PC-9 (cell line): Measurements from ENCODE around the gene BLOC1S6. TPM values are rescaled to one million over a fixed set of nuclear protein-coding genes. Genes with fewer than 3 reads are reported as not detected.
"Not testable (repeated sequence)": the region's sequence is repeated elsewhere in the genome, so short reads cannot be mapped to it uniquely, and the experiment has no call there.

ENCODE experiments used
- BruUV-seq: library from RNA; stranded (reverse); fragments of 400-500 nt; replicated peaks from 2 replicates; lab custom pipeline; 2021; lab: Mats Ljungman, UMichigan
- CTCF ChIA-PET: fragments of 300-600 bp; sonication (Branson Sonifier 250); formaldehyde crosslinking; loops from one replicate; lab custom pipeline; 2022; ENCODE audit warnings: antibody characterized with exemption; lab: Charles Lee
- POLR2A ChIA-PET: fragments of 300-600 bp; sonication (Branson Sonifier 250); formaldehyde crosslinking; loops from one replicate; lab custom pipeline; 2022; ENCODE audit warnings: antibody characterized with exemption; ENCODE audit not compliant: unreplicated experiment; lab: Charles Lee
- DNase-seq, 2 experiments: peaks; one replicate each; pipeline versions ENCODE4 v3.0.0 to v3.0.0-alpha.2; 2015 to 2022; ENCODE audit warnings: mixed read lengths in 1 of 2
- H2AFZ ChIP-seq: fragments of 200-600 bp; sonication (generic); 2 replicates; pipeline ENCODE4 v1.8.1; 2017; ENCODE audit warnings: antibody characterized with exemption
- H3F3A ChIP-seq: fragments of 200-600 bp; sonication (generic); 2 replicates; pipeline ENCODE4 v1.8.1; 2017; ENCODE audit warnings: antibody characterized with exemption, mild to moderate bottlenecking, low read depth; ENCODE audit not compliant: insufficient read depth
- H3K27ac ChIP-seq: fragments of 200-600 bp; sonication (generic); 2 replicates; pipeline ENCODE4 v1.6.1; 2016; ENCODE audit warnings: mixed run types
- H3K27me3 ChIP-seq: fragments of 200-600 bp; sonication (generic); 2 replicates; pipeline ENCODE4 v1.6.1; 2016; ENCODE audit warnings: low read depth, mixed run types; ENCODE audit not compliant: insufficient read depth
- H3K36me3 ChIP-seq: fragments of 200-600 bp; sonication (generic); 2 replicates; pipeline ENCODE4 v1.6.1; 2016; ENCODE audit warnings: low read depth, mixed run types
- H3K4me1 ChIP-seq: fragments of 200-600 bp; sonication (generic); replicated peaks from 2 replicates; pipeline ENCODE4 v1.6.1; 2016; ENCODE audit warnings: mixed run types; ENCODE audit not compliant: insufficient read depth
- H3K4me2 ChIP-seq: fragments of 200-600 bp; sonication (generic); 2 replicates; pipeline ENCODE4 v1.6.1; 2017; ENCODE audit warnings: mixed run types
- H3K4me3 ChIP-seq: fragments of 200-600 bp; sonication (generic); 2 replicates; pipeline ENCODE4 v1.6.1; 2016; ENCODE audit warnings: mixed run types
- H3K79me2 ChIP-seq: fragments of 200-600 bp; sonication (generic); 2 replicates; pipeline ENCODE4 v1.6.1; 2017; ENCODE audit warnings: low read depth, mixed run types
- H3K9me2 ChIP-seq: fragments of 200-600 bp; sonication (generic); 2 replicates; pipeline ENCODE4 v1.8.1; 2017; ENCODE audit warnings: mild to moderate bottlenecking; ENCODE audit not compliant: insufficient read depth
- H3K9me3 ChIP-seq: fragments of 200-600 bp; sonication (generic); 2 replicates; pipeline ENCODE4 v1.8.1; 2016; ENCODE audit warnings: low read depth; ENCODE audit not compliant: insufficient read depth
- H4K20me1 ChIP-seq: fragments of 200-600 bp; sonication (generic); 2 replicates; pipeline ENCODE4 v1.8.1; 2017; ENCODE audit not compliant: insufficient read depth
- CTCF ChIP-seq: fragments of 200-600 bp; sonication (generic); conservative IDR thresholded peaks from 2 replicates; pipeline ENCODE4 v1.6.1; 2017; ENCODE audit warnings: mixed run types, antibody characterized with exemption, mild to moderate bottlenecking, moderate library complexity
- EZH2 ChIP-seq: fragments of 200-600 bp; sonication (generic); IDR thresholded peaks from 2 replicates; pipeline ENCODE4 v1.8.0; 2017; ENCODE audit warnings: antibody characterized with exemption, low read depth
- intact Hi-C: fragments of 100-400 bp; cut with micrococcal nuclease; formaldehyde crosslinking; loops from one replicate; pipeline ENCODE4 v1.10.0; 2022; ENCODE audit not compliant: unreplicated experiment
- total RNA-seq: library from RNA; stranded (reverse); gene quantifications from 2 replicates; pipeline ENCODE4 v1.2.3, GENCODE V29; 2021

BLOC1S6 gene
- total RNA-seq, 1 experiment from 2014 or later = 22.7 TPM

GRCh38 chr15:45647828-45648227, 60.6 kb downstream of the BLOC1S6 start:
- TF ChIP-seq CTCF (no peak), EZH2 (no peak)
- no peak overlapping the region for H3K4me2 ChIP-seq
- intact Hi-C loops = no loop called here
- peaks cover 12% of the 10 kb centered on the region for H3F3A ChIP-seq
- H3K27ac ChIP-seq = no peak overlapping the region
- H3K27me3 ChIP-seq = no peaks in the 10 kb centered on the region
- no peak overlapping the region for H2AFZ ChIP-seq
- no peaks in the 10 kb centered on the region for H3K9me3 ChIP-seq
- DNase-seq = no peak
- peaks cover 36% of the 10 kb centered on the region for H3K4me1 ChIP-seq
- no peaks in the 10 kb centered on the region for H3K36me3 ChIP-seq
- CTCF ChIA-PET = no interaction called here
- no peaks in the 10 kb centered on the region for H4K20me1 ChIP-seq
- POLR2A ChIA-PET = no interaction called here
- H3K4me3 ChIP-seq = no peak overlapping the region
- no TSS peak for BruUV-seq
- peaks cover 17% of the 10 kb centered on the region; the same call in 1 of the 2 replicates for H3K79me2 ChIP-seq
- no peaks in the 10 kb centered on the region for H3K9me2 ChIP-seq

- H3K4me2 ChIP-seq = peak overlapping the region; percentile 18
- no peaks in the 10 kb centered on the region for H3K9me3 ChIP-seq
- intact Hi-C loops = no loop called here
- no peak overlapping the region for H2AFZ ChIP-seq
- H3K27me3 ChIP-seq = no peaks in the 10 kb centered on the region
- no peaks in the 10 kb centered on the region for H3K36me3 ChIP-seq
- CTCF ChIA-PET = no interaction called here
- peak; percentile 37 to 77 for DNase-seq
- peaks cover 27% of the 10 kb centered on the region for H3K4me1 ChIP-seq
- H3K9me2 ChIP-seq = no peaks in the 10 kb centered on the region
- H3K79me2 ChIP-seq = peaks cover 17% of the 10 kb centered on the region; the same call in 1 of the 2 replicates
- peaks cover 6% of the 10 kb centered on the region for H3F3A ChIP-seq
- H4K20me1 ChIP-seq = no peaks in the 10 kb centered on the region
- POLR2A ChIA-PET = interaction anchor here (0.6 kb wide), 2 partner anchors 155 to 446 kb away, joined by 7 to 10 read pairs; no protein-coding TSS in a partner anchor
- no TSS peak for BruUV-seq
- TF ChIP-seq CTCF = no peak
- TF ChIP-seq EZH2 = no peak
- peak overlapping the region; percentile 60 for H3K27ac ChIP-seq
- H3K4me3 ChIP-seq = no peak overlapping the region
Measured at GRCh38 chr15:45648521-45649200, 61.5 kb downstream of the BLOC1S6 start.

- POLR2A ChIA-PET, intact Hi-C loops, H3K4me3 ChIP-seq, H2AFZ ChIP-seq, H4K20me1 ChIP-seq, H3K9me2 ChIP-seq, DNase-seq, H3K27ac ChIP-seq, H3K36me3 ChIP-seq, H3K4me2 ChIP-seq, BruUV-seq, H3K9me3 ChIP-seq, CTCF ChIA-PET, H3K27me3 ChIP-seq, H3F3A ChIP-seq: not testable (repeated sequence)
- peaks cover 17% of the 10 kb centered on the region; the same call in 1 of the 2 replicates for H3K79me2 ChIP-seq
- peaks cover 23% of the 10 kb centered on the region for H3K4me1 ChIP-seq
Measured at GRCh38 chr15:45650007-45650406, 62.8 kb downstream of the BLOC1S6 start.
